HUES48 (cell line): ENCODE measurements around the gene NOP9.

ENCODE experiments used
- H3K27ac ChIP-seq: one replicate; pipeline ENCODE4 v1.7.0; 2013; ENCODE audit warnings: low read depth, low read length, inconsistent platforms
- H3K27me3 ChIP-seq: 2 replicates; pipeline ENCODE4 v1.6.1; 2013; ENCODE audit warnings: mild to moderate bottlenecking, low read length; ENCODE audit not compliant: control insufficient read depth, insufficient read depth
- H3K36me3 ChIP-seq: 2 replicates; pipeline ENCODE4 v1.6.1; 2013; ENCODE audit warnings: low read length; ENCODE audit not compliant: control insufficient read depth, insufficient read depth
- H3K4me1 ChIP-seq: 2 replicates; pipeline ENCODE4 v1.6.1; 2013; ENCODE audit warnings: mild to moderate bottlenecking, low read length; ENCODE audit not compliant: control insufficient read depth, insufficient read depth
- H3K4me3 ChIP-seq: 2 replicates; pipeline ENCODE4 v1.5.1; 2013; ENCODE audit warnings: mild to moderate bottlenecking, low read depth, low read length
- H3K9ac ChIP-seq: 2 replicates; pipeline ENCODE4 v1.6.1; 2013; ENCODE audit warnings: mild to moderate bottlenecking, low read depth, low read length, moderate library complexity
- H3K9me3 ChIP-seq: 2 replicates; pipeline ENCODE4 v1.6.1; 2013; ENCODE audit warnings: low read length; ENCODE audit not compliant: control insufficient read depth, insufficient read depth

The NOP9 gene

GRCh38 chr14:24312736-24313507 is 13.3 kb downstream of the NOP9 start:
- Histone ChIP-seq H3K9me3 (no peaks in the 10 kb centered on the region), H3K4me3 (no peak overlapping the region), H3K4me1 (no peaks in the 10 kb centered on the region), H3K27me3 (peaks cover 15% of the 10 kb centered on the region), H3K9ac (no peak overlapping the region), H3K36me3 (peaks cover 10% of the 10 kb centered on the region), H3K27ac (no peak overlapping the region)

GRCh38 chr14:24313913-24314312 is 14.3 kb downstream of the NOP9 start:
- H3K9ac ChIP-seq, result no peak overlapping the region
- H3K4me1 ChIP-seq, result no peaks in the 10 kb centered on the region
- peaks cover 3% of the 10 kb centered on the region for H3K36me3 ChIP-seq
- H3K4me3 ChIP-seq, result no peak overlapping the region
- H3K27me3 ChIP-seq, result peaks cover 24% of the 10 kb centered on the region
- H3K9me3 ChIP-seq, result no peaks in the 10 kb centered on the region
- H3K27ac ChIP-seq, result no peak overlapping the region

GRCh38 chr14:24314377-24315193 is 14.9 kb downstream of the NOP9 start:
- H3K36me3 ChIP-seq, result no peaks in the 10 kb centered on the region
- no peak overlapping the region for H3K4me3 ChIP-seq
- no peaks in the 10 kb centered on the region for H3K9me3 ChIP-seq
- no peaks in the 10 kb centered on the region for H3K4me1 ChIP-seq
- H3K27ac ChIP-seq, result no peak overlapping the region
- H3K9ac ChIP-seq, result no peak overlapping the region
- H3K27me3 ChIP-seq, result peaks cover 31% of the 10 kb centered on the region

GRCh38 chr14:24315243-24315806 is 15.7 kb downstream of the NOP9 start:
- Histone ChIP-seq H3K9me3 (no peaks in the 10 kb centered on the region), H3K27ac (no peak overlapping the region), H3K9ac (no peak overlapping the region), H3K4me1 (no peaks in the 10 kb centered on the region), H3K27me3 (peaks cover 38% of the 10 kb centered on the region), H3K4me3 (no peak overlapping the region), H3K36me3 (no peaks in the 10 kb centered on the region)

GRCh38 chr14:24315807-24316596 is 16.4 kb downstream of the NOP9 start:
- Histone ChIP-seq H3K27ac (no peak overlapping the region), H3K27me3 (peaks cover 38% of the 10 kb centered on the region), H3K36me3 (no peaks in the 10 kb centered on the region), H3K4me3 (no peak overlapping the region), H3K9ac (no peak overlapping the region), H3K4me1 (no peaks in the 10 kb centered on the region), H3K9me3 (no peaks in the 10 kb centered on the region)

- Histone ChIP-seq H3K27me3 (peaks cover 38% of the 10 kb centered on the region), H3K9ac (no peak overlapping the region), H3K27ac (no peak overlapping the region), H3K36me3 (no peaks in the 10 kb centered on the region), H3K4me3 (no peak overlapping the region), H3K4me1 (no peaks in the 10 kb centered on the region), H3K9me3 (no peaks in the 10 kb centered on the region)
These were observed 16.9 kb downstream of the NOP9 start for GRCh38 chr14:24316597-24316950.

- Histone ChIP-seq H3K27ac (no peak overlapping the region), H3K4me1 (no peaks in the 10 kb centered on the region), H3K36me3 (no peaks in the 10 kb centered on the region), H3K27me3 (peaks cover 38% of the 10 kb centered on the region), H3K4me3 (no peak overlapping the region), H3K9ac (no peak overlapping the region), H3K9me3 (no peaks in the 10 kb centered on the region)
These were observed 17.7 kb downstream of the NOP9 start for GRCh38 chr14:24317141-24317928.

GRCh38 chr14:24321212-24321975 is 21.7 kb downstream of the NOP9 start:
- no peaks in the 10 kb centered on the region for H3K9me3 ChIP-seq

GRCh38 chr14:24322672-24323071 is 23.0 kb downstream of the NOP9 start:
- peaks cover 25% of the 10 kb centered on the region for H3K27me3 ChIP-seq

More at GRCh38 chr14:24321212-24321975, 21.7 kb downstream of the NOP9 start:
- Histone ChIP-seq H3K27ac (no peak overlapping the region), H3K36me3 (no peaks in the 10 kb centered on the region), H3K4me1 (no peaks in the 10 kb centered on the region), H3K4me3 (no peak overlapping the region), H3K9ac (no peak overlapping the region), H3K27me3 (peaks cover 38% of the 10 kb centered on the region)

More at GRCh38 chr14:24322672-24323071, 23.0 kb downstream of the NOP9 start:
- Histone ChIP-seq H3K9ac (no peak overlapping the region), H3K4me1 (no peaks in the 10 kb centered on the region), H3K36me3 (no peaks in the 10 kb centered on the region), H3K27ac (no peak overlapping the region), H3K9me3 (no peaks in the 10 kb centered on the region), H3K4me3 (no peak overlapping the region)
